Transverse colon (tissue), 4 donors: Measurements from ENCODE around the gene ZBTB38.

ENCODE experiments used
- EP300 ChIP-seq: sonication (generic); formaldehyde crosslinking; IDR thresholded peaks from one replicate; pipeline ENCODE4 v1.6.1; 2017; ENCODE audit warnings: antibody characterized with exemption, low read depth
- POLR2A ChIP-seq: fragments of 450-650 bp; IDR thresholded peaks from one replicate; pipeline ENCODE4 v1.6.1; 2016; ENCODE audit warnings: antibody characterized with exemption, mild to moderate bottlenecking, moderate library complexity
- POLR2AphosphoS5 ChIP-seq, 3 donors: sonication (generic); formaldehyde crosslinking; IDR thresholded peaks; one replicate each; pipeline ENCODE4 v1.6.1; 2016; ENCODE audit warnings: antibody characterized with exemption in 3 of 3
- TF ChIP-seq, protein P1 (sequence below), 5 experiments: fragments of 200-600 bp in 3 of 5; fragments of 450-650 bp in 2 of 5; sonication (generic) in 3 of 5; IDR thresholded peaks; 1 replicate in 2 of 5; 2 replicates in 3 of 5; pipeline ENCODE4 v1.5.1; 2016 to 2017; ENCODE audit warnings: antibody characterized with exemption in 5 of 5, inconsistent platforms in 3 of 5, mild to moderate bottlenecking in 2 of 5, moderate library complexity in 1 of 5

DNA sequence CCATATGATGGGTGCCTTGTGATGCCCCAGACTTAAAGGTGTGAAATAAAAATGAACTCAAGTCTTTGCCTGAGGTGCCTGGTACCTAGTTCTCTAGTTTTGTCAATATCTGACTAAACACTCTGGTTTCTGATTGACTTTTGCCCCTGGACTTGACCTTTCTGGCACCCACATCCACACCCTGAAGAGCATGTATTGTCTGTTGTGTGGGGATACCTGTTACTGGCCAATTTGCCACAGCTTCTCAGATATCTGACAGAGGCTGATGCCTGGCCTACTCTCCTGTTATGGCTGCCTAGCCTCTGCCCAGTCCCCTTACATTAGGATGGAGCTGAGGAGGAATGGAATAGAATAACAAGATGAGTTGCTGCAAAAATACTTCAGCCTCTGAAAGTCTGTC is 3.6 kb downstream of the ZBTB38 start:
- TF ChIP-seq, protein P1, sequence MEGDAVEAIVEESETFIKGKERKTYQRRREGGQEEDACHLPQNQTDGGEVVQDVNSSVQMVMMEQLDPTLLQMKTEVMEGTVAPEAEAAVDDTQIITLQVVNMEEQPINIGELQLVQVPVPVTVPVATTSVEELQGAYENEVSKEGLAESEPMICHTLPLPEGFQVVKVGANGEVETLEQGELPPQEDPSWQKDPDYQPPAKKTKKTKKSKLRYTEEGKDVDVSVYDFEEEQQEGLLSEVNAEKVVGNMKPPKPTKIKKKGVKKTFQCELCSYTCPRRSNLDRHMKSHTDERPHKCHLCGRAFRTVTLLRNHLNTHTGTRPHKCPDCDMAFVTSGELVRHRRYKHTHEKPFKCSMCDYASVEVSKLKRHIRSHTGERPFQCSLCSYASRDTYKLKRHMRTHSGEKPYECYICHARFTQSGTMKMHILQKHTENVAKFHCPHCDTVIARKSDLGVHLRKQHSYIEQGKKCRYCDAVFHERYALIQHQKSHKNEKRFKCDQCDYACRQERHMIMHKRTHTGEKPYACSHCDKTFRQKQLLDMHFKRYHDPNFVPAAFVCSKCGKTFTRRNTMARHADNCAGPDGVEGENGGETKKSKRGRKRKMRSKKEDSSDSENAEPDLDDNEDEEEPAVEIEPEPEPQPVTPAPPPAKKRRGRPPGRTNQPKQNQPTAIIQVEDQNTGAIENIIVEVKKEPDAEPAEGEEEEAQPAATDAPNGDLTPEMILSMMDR (IDR thresholded peaks at IDR 0.05), result no peak
- no peak for TF ChIP-seq POLR2A
- no peak for TF ChIP-seq POLR2AphosphoS5 (IDR thresholded peaks at IDR 0.05)
- TF ChIP-seq EP300, result no peak
